ENCODE measurements around the gene GPLD1.
A peak's percentile ranks its signal among the peaks of the same experiment; 100 is the strongest.
"Not testable (repeated sequence)": the region's sequence is repeated elsewhere in the genome, so short reads cannot be mapped to it uniquely, and the experiment has no call there.

Gene GPLD1

DNA sequence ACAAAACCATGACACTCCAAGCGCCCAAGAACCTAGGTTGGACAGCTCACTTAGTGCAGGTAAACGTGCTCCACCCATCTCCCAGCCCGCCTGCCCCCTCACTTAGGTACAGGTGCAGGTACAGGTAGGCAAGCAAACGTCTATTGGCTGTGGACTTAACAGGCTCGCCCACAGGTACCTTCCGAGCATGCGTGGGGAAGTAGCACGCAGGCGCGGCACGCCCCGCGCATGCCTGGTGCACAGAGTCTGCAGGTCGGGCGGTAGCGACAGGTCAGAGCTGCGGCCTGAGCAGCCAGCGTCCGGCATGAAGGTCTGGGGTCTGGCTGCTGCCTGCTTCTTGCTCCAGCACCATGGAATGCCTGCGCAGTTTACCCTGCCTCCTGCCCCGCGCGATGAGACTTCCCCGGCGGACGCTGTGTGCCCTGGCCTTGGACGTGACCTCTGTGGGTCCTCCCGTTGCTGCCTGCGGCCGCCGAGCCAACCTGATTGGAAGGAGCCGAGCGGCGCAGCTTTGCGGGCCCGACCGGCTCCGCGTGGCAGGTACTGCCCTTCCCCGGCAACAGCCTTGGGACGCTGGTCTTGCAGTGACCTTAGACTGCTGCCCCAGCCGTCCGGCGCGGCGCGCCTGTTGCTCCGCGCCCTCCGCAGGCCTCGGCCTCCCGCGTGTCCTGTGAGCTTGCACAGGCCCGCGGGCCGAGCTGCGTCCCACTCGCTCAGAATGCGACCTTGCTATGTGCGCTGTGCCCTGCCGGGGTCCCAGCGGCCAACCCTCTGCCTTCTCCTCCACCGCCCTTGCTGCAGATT is 86.5 kb downstream of the GPLD1 start, which contains the start of gene MRS2:
MRS2 (plus strand) TSS at position 240 of the 804 bp plus-strand sequence; CDS start at position 351, 111 bp downstream.
- peak; percentile 68 for DNase-seq (ENCODE audit: low read depth)
- TF ChIP-seq, protein P1, sequence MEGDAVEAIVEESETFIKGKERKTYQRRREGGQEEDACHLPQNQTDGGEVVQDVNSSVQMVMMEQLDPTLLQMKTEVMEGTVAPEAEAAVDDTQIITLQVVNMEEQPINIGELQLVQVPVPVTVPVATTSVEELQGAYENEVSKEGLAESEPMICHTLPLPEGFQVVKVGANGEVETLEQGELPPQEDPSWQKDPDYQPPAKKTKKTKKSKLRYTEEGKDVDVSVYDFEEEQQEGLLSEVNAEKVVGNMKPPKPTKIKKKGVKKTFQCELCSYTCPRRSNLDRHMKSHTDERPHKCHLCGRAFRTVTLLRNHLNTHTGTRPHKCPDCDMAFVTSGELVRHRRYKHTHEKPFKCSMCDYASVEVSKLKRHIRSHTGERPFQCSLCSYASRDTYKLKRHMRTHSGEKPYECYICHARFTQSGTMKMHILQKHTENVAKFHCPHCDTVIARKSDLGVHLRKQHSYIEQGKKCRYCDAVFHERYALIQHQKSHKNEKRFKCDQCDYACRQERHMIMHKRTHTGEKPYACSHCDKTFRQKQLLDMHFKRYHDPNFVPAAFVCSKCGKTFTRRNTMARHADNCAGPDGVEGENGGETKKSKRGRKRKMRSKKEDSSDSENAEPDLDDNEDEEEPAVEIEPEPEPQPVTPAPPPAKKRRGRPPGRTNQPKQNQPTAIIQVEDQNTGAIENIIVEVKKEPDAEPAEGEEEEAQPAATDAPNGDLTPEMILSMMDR (conservative IDR thresholded peaks at IDR 0.05; ENCODE audit: low read length) = no peak
- peak within 1 kb of the TSS; percentile 95 for H3K4me3 ChIP-seq (ENCODE audit: low read length)

DNA sequence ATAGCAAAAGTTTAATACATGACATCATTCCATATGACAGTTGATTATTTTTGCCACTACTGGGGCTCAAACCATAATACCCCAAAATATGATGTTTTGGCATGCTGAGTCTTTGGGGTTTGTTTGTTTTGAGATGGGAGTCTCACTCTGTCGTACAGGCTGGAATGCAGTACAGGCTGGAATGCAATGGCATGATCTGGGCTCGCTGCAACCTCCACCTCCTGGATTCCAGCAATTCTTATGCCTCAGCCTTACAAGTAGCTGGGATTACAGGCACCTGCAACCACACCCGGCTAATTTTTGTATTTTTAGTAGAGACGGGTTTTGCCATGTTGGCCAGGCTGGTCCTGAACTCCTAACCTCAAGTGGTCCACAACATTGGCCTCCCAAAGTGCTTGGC is 87.9 kb downstream of the GPLD1 start:
- no peak for DNase-seq (ENCODE audit: low read depth)
- no peak overlapping the region for H3K4me3 ChIP-seq (ENCODE audit: low read length)
- TF ChIP-seq, protein P1 (conservative IDR thresholded peaks at IDR 0.05; ENCODE audit: low read length) = no peak

DNA sequence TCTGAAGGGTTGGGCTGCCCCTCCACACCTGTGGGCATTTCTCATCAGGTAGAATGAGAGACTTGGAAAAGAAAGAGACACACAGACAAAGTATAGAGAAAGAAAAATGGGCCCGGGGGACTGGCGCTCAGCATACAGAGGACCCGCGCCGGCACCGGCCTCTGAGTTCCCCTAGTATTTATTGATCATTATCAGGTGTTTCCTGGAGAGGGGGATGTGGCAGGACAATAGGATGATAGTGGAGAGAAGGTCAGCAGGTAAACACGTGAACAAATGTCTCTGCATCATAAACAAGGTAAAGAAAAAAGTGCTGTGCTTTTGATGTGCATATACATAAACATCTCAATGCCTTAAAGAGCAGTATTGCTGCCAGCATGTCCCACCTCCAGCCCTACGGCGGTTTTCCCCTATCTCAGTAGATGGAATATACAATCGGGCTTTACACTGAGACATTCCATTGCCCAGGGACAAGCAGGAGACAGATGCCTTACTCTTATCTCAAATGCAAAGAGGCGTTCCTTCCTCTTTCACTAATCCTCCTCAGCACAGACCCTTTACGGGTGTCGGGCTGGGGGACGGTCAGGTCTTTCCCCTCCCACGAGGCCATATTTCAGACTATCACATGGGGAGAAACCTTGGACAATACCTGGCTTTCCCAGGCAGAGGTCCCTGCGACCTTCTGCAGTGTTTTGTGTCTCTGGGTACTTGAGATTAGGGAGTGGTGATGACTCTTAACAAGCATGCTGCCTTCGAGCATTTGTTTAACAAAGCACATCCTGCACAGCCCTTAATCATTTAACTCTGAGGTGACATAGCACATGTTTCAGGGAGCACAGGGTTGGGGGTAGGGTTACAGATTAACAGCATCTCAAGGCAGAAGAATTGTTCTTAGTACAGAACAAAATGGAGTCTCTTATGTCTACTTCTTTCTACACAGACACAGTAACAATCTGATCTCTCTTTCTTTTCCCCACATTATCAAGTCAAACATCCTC is 89.0 kb downstream of the GPLD1 start:
- DNase-seq (ENCODE audit: low read depth); H3K4me3 ChIP-seq (ENCODE audit: low read length): not testable (repeated sequence)

DNA sequence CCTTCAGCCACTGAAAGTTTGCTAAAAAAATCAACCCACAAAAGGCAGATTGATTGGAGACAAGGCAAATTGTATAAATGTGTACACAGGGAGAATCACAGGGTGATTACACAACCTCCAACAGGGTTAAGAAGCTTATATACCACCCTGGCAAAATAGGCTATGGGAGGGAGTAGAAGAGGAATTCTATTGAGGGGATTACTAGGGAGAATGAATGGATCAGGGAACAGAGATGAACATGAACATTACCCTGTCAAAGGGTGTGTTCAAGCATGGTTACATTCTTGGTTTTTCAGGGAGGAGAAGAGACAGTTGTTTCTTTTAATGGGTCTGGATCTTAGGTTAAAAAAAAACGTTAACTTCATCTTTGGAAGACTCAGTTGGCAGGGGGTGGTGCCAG is 91.7 kb downstream of the GPLD1 start:
- no peak for DNase-seq (ENCODE audit: low read depth)
- TF ChIP-seq, protein P1 (conservative IDR thresholded peaks at IDR 0.05; ENCODE audit: low read length) = no peak
- no peak overlapping the region for H3K4me3 ChIP-seq (ENCODE audit: low read length)

DNA sequence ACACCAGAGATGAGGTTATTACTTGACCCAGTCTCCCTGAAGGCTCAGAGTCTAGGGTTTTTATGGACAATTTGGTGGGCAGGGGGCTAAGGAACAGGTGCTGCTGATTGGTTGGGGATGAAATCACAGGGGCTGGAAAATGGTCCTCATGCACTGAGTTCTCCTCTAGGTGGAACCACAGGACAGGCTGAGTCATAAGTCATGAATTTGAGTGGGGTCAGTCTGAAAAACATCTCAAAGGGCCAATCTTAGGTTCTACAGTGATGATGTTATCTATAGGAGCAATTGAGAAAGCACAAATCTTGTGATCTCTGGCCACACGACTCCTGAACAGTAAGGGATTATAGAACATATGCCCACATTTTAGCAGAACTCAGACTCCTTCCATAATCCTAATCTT is 92.6 kb downstream of the GPLD1 start:
- no peak for DNase-seq (ENCODE audit: low read depth)
- H3K4me3 ChIP-seq (ENCODE audit: low read length) = no peak overlapping the region
- TF ChIP-seq, protein P1 (conservative IDR thresholded peaks at IDR 0.05; ENCODE audit: low read length) = no peak

DNA sequence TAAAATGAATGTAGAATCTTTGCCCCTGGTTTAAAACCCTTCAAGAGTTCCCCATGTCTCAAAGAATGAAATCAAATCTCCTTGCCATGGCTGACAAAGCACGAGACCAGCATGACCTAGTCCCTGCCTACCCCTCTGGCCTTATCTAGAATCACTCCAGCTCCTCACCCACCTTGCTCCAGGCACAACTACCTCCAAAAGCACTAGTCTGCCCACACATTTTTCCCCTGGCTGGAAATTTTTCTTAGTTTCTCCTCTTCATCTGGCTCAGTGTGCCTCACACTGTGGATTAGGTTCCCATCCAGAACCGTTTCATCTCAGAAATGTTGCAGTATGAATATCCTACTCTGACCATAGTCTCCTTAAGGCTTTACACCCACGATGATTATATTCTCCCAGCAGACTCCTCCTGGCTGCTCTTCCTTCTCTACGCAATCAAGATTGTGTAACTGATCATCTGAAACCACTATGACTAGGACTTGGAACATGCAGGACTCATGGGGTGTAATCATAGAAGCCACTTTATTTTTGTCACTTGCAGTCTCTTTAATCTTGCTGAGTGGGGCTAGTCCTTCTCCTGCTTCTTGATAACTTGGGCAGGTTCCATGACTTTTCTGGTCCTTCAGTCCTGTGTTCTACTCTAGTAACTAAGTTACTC is 94.5 kb downstream of the GPLD1 start:
- peak; percentile 85 for DNase-seq (ENCODE audit: low read depth)
- H3K4me3 ChIP-seq (ENCODE audit: low read length) = no peak overlapping the region
- TF ChIP-seq, protein P1 (conservative IDR thresholded peaks at IDR 0.05; ENCODE audit: low read length) = no peak

Data from AG10803 (cell line).